K562 (cell line): ENCODE data around the gene HSPA1L. TPM values are rescaled to one million over a fixed set of nuclear protein-coding genes. Genes with fewer than 3 reads are reported as not detected.

ENCODE experiments used
- CBFB ChIP-seq: sonication (generic); formaldehyde crosslinking; IDR thresholded peaks from 2 replicates; pipeline ENCODE4 v1.4.0; 2020; ENCODE audit warnings: mild to moderate bottlenecking, missing genetic modification reagents
- CHAMP1 ChIP-seq: fragments of 450-650 bp; IDR thresholded peaks from 2 replicates; pipeline ENCODE4 v1.6.1; 2016; ENCODE audit warnings: mild to moderate bottlenecking
- E2F1 ChIP-seq: sonication (generic); formaldehyde crosslinking; IDR thresholded peaks from 2 replicates; pipeline ENCODE4 v1.8.1; 2023; ENCODE audit warnings: mild to moderate bottlenecking, missing genetic modification reagents, moderate library complexity
- ELK1 ChIP-seq: sonication (generic); formaldehyde crosslinking; IDR thresholded peaks from 2 replicates; pipeline ENCODE4 v1.8.1; 2022; ENCODE audit warnings: missing genetic modification reagents
- FOXP4 ChIP-seq: sonication (generic); formaldehyde crosslinking; IDR thresholded peaks from 2 replicates; pipeline ENCODE4 v1.8.0; 2022; ENCODE audit warnings: mild to moderate bottlenecking, missing genetic modification reagents, borderline replicate concordance
- HMG20A ChIP-seq: fragments of 450-650 bp; formaldehyde crosslinking; conservative IDR thresholded peaks from 2 replicates; pipeline ENCODE4 v1.4.0; 2020; ENCODE audit warnings: mild to moderate bottlenecking, mixed read lengths
- HNRNPLL ChIP-seq: fragments of 200-400 bp; formaldehyde crosslinking; IDR thresholded peaks from 2 replicates; pipeline ENCODE4 v1.6.1; 2017; ENCODE audit warnings: low read length, low read depth, mild to moderate bottlenecking; ENCODE audit not compliant: poor library complexity, severe bottlenecking
- IRF1 ChIP-seq: sonication (generic); formaldehyde crosslinking; IDR thresholded peaks from 2 replicates; pipeline ENCODE4 v1.8.0; 2022; ENCODE audit warnings: missing genetic modification reagents, mild to moderate bottlenecking, borderline replicate concordance
- MECOM ChIP-seq: fragments of 250-450 bp; sonication (Bioruptor Pico); IDR thresholded peaks from 2 replicates; pipeline ENCODE4 v1.8.0; 2022; ENCODE audit warnings: inconsistent platforms
- NEUROD1 ChIP-seq: fragments of 150-350 bp; IDR thresholded peaks from 2 replicates; pipeline ENCODE4 v1.6.1; 2014; ENCODE audit warnings: borderline replicate concordance, low read length, low read depth; ENCODE audit not compliant: partially characterized antibody
- RBM34 ChIP-seq: fragments of 200-400 bp; formaldehyde crosslinking; IDR thresholded peaks from 2 replicates; pipeline ENCODE4 v1.6.1; 2018; ENCODE audit warnings: low read length, borderline replicate concordance; ENCODE audit not compliant: insufficient read depth
- SMC3 ChIP-seq: conservative IDR thresholded peaks from 2 replicates; pipeline ENCODE4 v1.6.1; 2011; ENCODE audit warnings: low read depth, low read length, improper control_type of control experiment; ENCODE audit not compliant: insufficient read depth
- ZNF609 ChIP-seq: sonication (generic); formaldehyde crosslinking; IDR thresholded peaks from 2 replicates; pipeline ENCODE4 v1.8.1; 2023; ENCODE audit warnings: missing genetic modification reagents, mild to moderate bottlenecking, borderline replicate concordance
- polyA plus RNA-seq, 8 experiments: library from polyadenylated mRNA; depleted of rRNA in 4 of 8; stranded (reverse) in 5 of 8; unstranded in 3 of 8; fragments of >200 nt; fragmentation: Nextera tagmentation in 2 of 8; fragmentation: Illumina TruSeq in 1 of 8; extraction: Ambion mirVana in 2 of 8; extraction: Trizol in 1 of 8; gene quantifications; 2 replicates each; pipeline versions ENCODE4 v1.2.1 to v1.2.3, GENCODE V29; 2011 to 2014; ENCODE audit warnings: inconsistent platforms in 1 of 8, missing spikeins in 1 of 8
- total RNA-seq, 7 experiments: library from RNA; depleted of rRNA in 6 of 7; stranded (reverse); fragments of >200 nt in 6 of 7; fragmentation: Illumina TruSeq in 2 of 7; extraction: Trizol in 2 of 7; gene quantifications; 2 replicates each; pipeline versions ENCODE4 v1.2.1 to v1.2.3, GENCODE V29; 2011 to 2021; ENCODE audit warnings: low replicate concordance in 1 of 7

The HSPA1L gene
- total and polyA plus RNA-seq, 9 of the 15 experiments (the other 6 are each of a cell fraction or from before 2014, with no cell fraction given) = 0.14 to 2.1 (median 1.3) TPM

GRCh38 chr6:31826793-31827285 is 11.8 kb upstream of the HSPA1L start (continued):
- peak; percentile 86 for TF ChIP-seq ZNF609
- TF ChIP-seq CHAMP1 = no peak
- TF ChIP-seq NEUROD1 = peak; percentile 60
- no peak for TF ChIP-seq ELK1
- TF ChIP-seq IRF1 (CRISPR knock-in tag) = no peak
- TF ChIP-seq HNRNPLL = no peak
- TF ChIP-seq E2F1 (CRISPR knock-in tag) = no peak
- TF ChIP-seq SMC3 = no peak
- TF ChIP-seq CBFB (CRISPR knock-in tag) = no peak
- TF ChIP-seq FOXP4 (CRISPR knock-in tag) = no peak
- no peak for TF ChIP-seq RBM34
- TF ChIP-seq HMG20A (CRISPR knock-in tag) = 0 out of 2 replicates have a peak, but pooled peaks have one; percentile 54
- TF ChIP-seq MECOM (CRISPR knock-in tag) = no peak; the same call in 1 of the 2 replicates
